ENCODE results near the gene KSR2.

The KSR2 gene

GRCh38 chr12:117489671-117490070 is 479.1 kb downstream of the KSR2 start:
- in situ Hi-C loops (cut with MboI; ENCODE audit: low pct_unique_long_range_greater_than_20kb, low sequenced_read_pairs, unreplicated experiment): no loop called here
- no peak for DNase-seq (ENCODE audit: low spot score)

GRCh38 chr12:117486840-117487659 is 481.7 kb downstream of the KSR2 start:
- TF ChIP-seq CTCF (IDR thresholded peaks at IDR 0.05; ENCODE audit: extremely low read depth, insufficient read depth, missing control alignments): no peak
- DNase-seq (ENCODE audit: low spot score): no peak
- in situ Hi-C loops (cut with MboI; ENCODE audit: low pct_unique_long_range_greater_than_20kb, low sequenced_read_pairs, unreplicated experiment): no loop called here

More at GRCh38 chr12:117489671-117490070, 479.1 kb downstream of the KSR2 start:
- TF ChIP-seq CTCF (IDR thresholded peaks at IDR 0.05; ENCODE audit: extremely low read depth, insufficient read depth, missing control alignments): no peak

- in situ Hi-C loops (cut with MboI; ENCODE audit: low pct_unique_long_range_greater_than_20kb, low sequenced_read_pairs, unreplicated experiment): no loop called here
- TF ChIP-seq CTCF (IDR thresholded peaks at IDR 0.05; ENCODE audit: extremely low read depth, insufficient read depth, missing control alignments): no peak
- DNase-seq (ENCODE audit: low spot score): no peak
Observed at GRCh38 chr12:117485984-117486839, 482.6 kb downstream of the KSR2 start.

- in situ Hi-C loops (cut with MboI; ENCODE audit: low pct_unique_long_range_greater_than_20kb, low sequenced_read_pairs, unreplicated experiment): no loop called here
- no peak for DNase-seq (ENCODE audit: low spot score)
- no peak for TF ChIP-seq CTCF (IDR thresholded peaks at IDR 0.05; ENCODE audit: extremely low read depth, insufficient read depth, missing control alignments)
Observed at GRCh38 chr12:117484901-117485300, 483.9 kb downstream of the KSR2 start.

- DNase-seq (ENCODE audit: low spot score): no peak
- in situ Hi-C loops (cut with MboI; ENCODE audit: low pct_unique_long_range_greater_than_20kb, low sequenced_read_pairs, unreplicated experiment): no loop called here
- TF ChIP-seq CTCF (IDR thresholded peaks at IDR 0.05; ENCODE audit: extremely low read depth, insufficient read depth, missing control alignments): no peak
Observed at GRCh38 chr12:117483501-117483900, 485.3 kb downstream of the KSR2 start.

GRCh38 chr12:117481470-117481869 is 487.3 kb downstream of the KSR2 start:
- in situ Hi-C loops (cut with MboI; ENCODE audit: low pct_unique_long_range_greater_than_20kb, low sequenced_read_pairs, unreplicated experiment): no loop called here
- TF ChIP-seq CTCF (IDR thresholded peaks at IDR 0.05; ENCODE audit: extremely low read depth, insufficient read depth, missing control alignments): no peak
- no peak for DNase-seq (ENCODE audit: low spot score)
